Measurements from ENCODE around the gene C1S.
"Not testable (repeated sequence)": the region's sequence is repeated elsewhere in the genome, so short reads cannot be mapped to it uniquely, and the experiment has no call there.

C1S gene

DNA sequence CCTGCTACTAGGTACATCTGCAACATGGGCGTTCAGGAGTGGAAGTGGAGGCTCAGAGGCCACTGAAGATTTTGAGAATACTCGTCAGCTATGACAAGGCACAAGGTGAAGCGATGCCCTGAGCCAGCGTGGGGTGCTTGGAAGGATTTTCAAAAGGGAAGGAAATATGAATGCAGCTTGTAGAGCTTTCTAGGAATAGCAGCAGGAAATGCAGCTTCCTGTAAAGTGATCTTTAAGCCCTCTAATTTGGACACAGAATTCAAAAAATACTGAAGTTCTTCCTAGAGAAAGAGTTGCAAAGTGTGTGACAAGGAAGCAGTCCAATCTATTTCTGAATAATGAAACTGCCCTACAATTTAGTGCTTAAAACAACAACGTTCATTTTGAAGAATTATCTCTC lies 13.2 kb upstream of the C1S start:
- DNase-seq, result no peak

DNA sequence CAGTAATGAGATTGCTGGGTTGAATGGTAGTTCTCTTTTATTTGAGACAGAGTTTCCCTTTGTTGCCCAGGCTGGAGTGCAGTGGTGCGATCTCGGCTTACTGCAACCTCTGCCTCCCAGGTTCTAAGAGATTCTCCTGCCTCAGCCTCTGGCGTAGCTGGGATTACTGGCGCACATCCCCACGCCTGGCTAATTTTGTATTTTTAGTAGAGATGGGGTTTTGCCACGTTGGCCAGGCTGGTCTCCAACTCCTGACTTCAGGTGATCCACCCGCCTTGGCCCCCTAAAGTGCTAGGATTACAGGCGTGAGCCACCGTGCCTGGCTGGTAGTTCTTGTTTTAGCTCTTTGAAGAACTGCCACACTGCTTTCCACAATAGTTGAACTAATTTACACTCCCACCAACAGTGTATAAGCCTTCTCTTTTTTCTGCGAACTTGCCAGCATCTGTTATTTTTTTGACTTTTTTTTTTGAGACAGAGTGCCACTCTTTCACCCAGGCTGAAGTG lies 11.0 kb upstream of the C1S start:
- DNase-seq, result not testable (repeated sequence)

DNA sequence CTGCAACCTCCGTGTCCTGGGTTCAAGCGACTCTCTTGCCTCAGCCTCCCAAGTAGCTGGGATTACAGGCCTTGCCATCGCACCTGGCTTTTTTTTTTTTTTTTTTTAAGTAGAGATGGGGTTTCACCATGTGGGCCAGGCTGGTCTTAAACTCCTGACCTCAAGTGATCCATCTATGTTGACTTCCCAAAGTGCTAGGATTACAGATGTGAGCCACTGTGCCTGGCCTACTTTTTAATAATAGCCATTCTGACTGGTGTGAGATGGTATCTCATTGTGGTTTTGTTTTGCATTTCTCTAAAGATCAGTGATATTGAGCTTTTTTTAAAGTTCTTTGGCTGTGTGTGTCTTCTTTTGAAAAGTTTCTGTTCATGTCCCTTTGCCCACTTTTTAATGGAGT lies 10.5 kb upstream of the C1S start:
- DNase-seq, result not testable (repeated sequence)

DNA sequence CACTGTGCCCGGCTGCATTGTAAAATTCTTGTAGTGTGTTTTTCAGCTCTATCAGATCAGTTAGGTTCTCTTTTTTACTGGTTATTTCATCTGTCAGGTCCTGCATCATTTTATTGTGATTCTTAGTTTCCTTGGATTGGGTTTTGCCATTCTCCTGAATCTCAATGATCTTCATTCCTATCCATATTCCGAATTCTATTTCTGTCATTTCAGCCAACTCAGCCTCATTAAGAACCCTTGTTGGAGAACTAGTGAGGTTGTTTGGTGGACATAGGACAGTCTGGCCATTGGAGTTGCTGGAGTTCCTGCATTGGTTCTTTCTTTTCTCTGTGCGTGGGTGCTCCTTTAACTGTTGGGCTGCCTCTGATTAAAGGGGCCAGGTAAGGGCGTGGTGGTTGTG lies 5.6 kb upstream of the C1S start:
- no peak for DNase-seq

DNA sequence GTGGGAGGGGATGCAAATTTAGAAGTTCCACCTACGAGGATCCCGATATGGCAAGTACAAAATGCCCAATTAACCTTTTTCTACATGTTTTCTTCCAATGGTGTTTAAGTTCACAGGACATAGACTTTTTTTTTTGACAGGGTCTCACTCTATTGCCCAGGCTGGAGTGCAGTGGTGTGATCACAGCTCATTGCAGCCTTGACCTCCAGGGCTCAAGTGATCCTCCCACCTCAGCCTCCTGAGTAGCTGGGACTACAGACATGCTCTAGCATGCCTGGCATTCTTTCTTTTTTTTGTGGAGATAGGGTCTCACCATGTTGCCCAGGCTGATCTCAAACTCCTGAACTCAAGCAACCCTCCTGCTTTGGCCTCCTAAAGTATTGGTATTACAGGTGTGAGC lies 4.8 kb upstream of the C1S start:
- not testable (repeated sequence) for DNase-seq

DNA sequence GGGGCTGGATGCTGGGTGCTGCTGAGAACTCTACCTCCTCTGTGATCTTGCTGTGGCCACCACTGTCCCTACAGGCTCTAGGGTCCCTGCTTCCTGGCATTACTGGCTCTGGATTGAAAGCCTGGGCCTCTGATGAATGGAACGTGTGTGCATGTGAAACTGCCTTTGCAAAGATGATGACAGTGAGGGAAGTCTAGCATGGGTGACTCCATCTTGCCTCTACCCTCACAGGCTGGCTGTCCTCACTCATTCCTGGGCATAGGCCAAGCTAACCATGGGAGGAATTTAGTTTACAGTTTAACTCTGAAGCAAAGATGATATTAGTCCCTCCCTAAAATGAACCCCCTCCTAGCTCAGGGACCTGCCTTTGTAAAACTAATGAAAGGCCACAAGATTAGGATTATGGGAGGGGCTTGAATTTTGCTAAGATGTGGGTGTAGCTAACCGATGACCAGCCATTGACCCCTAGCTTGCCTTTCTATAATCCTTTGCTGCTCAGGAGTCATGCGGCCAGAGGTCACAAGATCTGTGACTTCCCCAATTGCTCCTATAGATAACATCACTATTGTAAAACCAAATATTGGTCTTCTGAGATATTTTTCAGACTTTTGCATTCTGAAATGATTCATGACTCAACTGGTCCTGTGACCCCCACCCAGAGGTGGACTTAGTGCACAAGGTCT lies 2.2 kb upstream of the C1S start:
- DNase-seq, result no peak

DNA sequence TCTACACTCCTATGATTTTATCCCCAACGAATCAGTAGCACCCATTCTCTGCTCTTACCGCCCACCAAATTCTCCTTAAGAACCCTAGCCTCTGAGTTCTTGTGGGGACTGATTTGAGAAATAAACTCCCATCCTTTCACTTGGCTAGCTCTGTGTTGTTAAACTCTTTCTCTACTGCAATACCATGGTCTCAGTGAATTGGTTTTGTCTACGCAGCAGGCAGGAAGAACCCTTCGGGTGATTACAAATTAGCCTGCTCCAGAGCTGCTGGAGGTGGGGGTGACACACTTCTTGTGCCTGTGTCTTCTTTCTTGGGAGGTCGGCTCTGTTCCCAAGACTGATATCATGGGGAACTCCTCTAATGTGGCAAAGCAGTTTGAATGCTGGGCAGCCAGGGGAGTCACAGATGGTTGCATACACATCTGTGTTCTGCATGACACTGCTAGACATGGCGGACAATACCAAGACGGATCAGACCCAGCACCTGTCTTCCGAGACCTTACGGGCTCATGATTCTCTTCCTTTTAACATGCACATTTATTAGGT lies 1.6 kb upstream of the C1S start:
- no peak for DNase-seq

DNA sequence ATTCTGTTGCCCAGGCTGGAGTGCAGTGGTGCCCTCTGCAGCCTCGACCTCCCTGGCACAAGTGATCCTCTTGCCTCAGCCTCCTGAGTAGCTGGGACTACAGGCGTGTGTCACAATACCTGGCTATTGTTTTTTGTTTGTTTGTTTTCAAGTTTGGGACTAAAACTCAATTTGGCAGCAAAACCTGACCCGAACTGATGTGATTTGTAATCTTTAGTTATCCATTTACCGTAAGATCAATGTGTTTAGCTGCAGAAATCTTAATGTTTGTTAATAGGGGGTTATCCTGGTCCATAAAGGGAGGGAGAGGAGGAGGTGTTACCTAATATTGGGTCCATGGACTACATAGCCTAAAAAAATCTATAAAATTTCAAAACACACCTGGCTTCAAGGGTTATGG lies 738 bp upstream of the C1S start:
- DNase-seq, result no peak

DNA sequence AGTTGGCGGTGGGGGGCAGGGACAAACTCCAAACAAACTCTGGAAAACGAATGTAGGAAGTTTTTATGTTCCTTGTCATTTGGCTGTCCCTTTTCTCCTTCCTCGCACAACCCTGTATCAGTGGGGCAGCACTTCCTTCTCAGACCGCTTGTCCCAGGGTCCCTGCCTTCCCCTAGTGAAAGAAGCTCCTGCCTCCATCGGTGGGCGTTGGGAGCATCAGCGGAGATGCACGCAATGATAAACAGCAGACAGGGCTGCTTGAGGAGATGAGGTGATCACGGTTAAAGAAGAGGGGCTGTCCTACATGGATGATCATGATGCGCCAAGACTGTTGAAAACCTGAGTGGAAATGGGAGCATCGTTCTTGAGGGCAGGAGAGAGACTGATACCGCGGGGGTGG lies 620 bp downstream of the C1S start:
- DNase-seq, result no peak

DNA sequence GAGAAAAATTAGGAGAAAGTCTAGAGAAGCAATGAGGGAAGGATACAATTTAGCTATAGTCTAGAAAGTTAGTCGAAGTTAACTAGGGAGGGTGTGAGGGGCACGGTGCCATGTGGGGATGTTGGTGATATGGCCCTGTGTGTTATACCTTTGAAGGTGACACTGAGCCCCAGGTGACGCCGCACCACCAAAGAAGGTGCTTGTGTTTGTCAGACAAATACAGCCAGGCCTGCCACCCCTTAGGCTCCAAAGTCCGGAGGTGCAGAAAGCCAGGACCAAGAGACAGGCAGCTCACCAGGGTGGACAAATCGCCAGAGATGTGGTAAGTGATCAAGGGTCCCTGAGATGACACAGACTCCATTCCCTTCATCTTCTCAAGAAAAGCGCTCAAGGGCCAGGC lies 1.1 kb downstream of the C1S start:
- DNase-seq, result no peak

DNA sequence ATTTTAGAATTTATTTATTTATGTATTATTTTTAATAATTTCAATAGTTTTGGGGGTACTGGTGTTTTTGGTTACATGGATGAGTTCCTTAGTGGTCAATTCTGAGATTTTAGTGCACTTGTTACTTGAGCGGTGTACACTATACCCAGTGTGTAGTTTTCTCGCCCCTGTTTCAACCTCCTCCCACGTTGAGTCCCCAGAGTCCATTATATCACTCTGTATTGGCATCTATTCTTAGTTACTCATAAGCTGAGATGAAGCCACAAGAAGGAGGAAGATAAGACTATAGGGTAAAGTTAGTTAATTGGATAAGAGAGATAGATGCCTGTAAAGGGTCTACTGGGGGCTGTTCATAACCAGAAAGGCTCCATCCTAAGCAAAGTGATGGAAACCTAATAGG lies 4.0 kb downstream of the C1S start:
- DNase-seq, result no peak

DNA sequence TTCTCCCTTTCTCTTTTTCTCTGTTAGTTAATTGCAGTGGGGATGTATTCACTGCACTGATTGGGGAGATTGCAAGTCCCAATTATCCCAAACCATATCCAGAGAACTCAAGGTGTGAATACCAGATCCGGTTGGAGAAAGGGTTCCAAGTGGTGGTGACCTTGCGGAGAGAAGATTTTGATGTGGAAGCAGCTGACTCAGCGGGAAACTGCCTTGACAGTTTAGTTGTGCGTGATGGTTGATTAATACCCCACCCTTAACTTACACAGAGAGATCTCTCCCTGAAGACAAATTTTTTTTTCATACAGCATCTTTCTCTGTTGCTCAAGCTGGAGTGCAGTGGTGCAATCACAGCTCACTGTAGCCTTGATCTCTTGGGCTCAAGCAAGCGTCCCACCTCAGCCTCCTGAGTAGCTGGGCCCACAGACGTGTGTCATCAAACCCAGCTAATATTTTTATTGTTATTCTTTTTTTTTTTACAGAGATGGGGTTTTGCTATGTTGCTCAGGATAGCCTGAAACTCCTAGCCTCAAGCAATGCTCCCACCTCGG lies 4.6 kb downstream of the C1S start:
- DNase-seq, result no peak

DNA sequence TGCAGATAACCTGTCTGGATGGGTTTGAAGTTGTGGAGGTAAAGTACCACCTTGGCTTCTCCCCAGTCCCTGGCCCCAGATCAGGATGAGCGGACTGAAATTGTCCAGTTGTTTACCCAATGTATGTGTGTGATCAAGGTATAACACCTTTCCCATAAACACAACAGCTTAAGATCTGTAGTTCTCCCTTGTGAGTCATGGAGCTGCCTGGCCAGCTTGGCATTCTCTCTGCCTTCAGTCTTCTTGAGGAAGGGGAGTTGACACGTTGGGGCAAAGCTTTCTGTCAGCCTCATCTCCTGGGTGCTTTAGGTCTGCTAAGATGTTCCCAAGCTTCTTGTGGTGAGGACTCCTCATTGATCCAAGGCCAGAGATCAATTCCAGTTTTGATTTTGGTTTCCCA lies 6.1 kb downstream of the C1S start:
- no peak for DNase-seq

DNA sequence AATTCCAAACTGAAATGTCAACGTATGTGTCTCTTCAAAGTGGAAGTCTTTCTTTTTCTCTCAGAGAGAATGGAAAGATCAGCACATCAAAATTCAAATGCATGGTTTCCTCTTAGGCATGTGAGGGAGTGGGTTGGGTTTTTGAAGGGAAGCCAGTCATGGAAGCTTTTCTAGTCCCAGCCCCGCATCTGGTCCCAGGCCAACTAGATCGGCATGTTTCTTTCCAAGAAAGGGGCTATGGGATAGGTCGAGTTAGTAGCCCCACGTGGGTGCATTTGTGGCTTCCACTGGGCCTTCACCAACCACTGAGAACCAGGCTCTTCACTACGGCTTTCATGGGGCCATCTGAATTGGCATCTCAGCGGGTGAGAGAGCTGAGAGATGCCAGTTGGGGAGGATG lies 6.6 kb downstream of the C1S start:
- DNase-seq, result no peak

DNA sequence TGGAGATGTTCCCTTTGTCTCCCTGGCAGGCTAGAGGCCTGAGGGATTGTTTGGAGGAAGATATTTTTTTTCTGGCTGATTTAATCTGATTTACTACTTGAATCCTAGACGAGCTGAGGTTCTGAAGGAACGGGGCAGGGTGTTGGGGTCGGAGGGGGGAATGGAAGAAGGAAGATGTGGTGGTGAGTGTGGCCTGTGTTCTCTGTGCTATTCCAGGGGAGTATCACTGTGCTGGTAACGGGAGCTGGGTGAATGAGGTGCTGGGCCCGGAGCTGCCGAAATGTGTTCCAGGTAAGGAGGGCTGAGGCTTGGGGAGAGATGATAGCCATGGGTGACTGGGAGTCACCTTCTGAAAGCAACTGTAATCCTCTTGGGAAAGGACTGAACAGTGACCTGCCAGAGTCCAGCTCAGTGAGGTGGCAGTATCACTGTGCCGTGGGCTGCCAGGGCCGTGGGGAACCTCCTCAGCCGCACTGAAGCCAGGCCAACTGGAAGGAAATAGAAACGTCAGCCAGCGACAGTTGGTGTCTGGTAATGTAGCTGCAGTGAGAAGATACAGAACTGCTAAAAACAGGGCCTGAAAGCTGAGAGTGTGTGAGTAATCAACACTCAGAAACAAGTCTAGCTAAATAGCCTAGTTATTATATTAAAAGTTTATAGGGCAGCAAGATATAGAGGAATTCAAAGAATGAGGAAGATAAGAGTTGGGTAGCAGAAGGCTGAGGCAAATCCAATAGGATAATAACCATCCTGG lies 7.9 kb downstream of the C1S start:
- DNase-seq, result no peak

DNA sequence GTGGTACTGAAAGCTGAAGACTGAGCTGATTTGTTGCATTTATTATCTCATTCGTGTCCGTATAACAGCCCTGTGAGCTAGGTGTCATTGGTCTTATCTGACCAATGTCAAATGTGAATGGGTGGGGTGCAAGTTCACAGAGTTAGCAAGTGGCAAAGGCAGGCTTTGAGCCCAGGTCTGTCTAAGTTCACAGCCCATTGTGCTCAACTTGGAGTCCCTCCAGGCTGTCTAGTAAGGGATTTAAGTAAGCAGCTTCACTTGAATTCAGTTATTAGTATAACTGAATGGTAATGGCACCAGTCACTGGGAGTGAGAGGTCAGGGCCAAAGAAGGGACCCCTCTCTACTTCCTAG lies 8.5 kb downstream of the C1S start:
- DNase-seq, result no peak

DNA sequence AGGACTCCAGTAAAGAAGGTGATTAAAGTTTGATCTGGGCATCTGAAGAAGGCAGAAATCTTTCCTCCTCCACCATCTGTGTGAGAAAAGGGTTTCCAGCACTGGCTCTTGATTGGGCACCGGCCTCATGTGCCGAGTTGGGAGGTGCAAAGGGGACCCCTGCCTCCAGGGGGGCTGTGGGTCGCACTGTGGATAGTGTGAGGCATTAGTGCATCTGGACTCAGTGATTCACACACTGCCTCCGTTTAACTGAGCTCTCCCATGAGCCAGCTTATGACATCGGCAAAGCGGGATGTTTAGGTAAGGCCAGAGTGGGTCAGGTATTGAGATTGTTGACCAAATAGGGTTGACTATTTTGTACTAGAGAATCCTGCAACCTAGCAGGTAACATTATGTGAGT lies 8.9 kb downstream of the C1S start:
- DNase-seq, result no peak

DNA sequence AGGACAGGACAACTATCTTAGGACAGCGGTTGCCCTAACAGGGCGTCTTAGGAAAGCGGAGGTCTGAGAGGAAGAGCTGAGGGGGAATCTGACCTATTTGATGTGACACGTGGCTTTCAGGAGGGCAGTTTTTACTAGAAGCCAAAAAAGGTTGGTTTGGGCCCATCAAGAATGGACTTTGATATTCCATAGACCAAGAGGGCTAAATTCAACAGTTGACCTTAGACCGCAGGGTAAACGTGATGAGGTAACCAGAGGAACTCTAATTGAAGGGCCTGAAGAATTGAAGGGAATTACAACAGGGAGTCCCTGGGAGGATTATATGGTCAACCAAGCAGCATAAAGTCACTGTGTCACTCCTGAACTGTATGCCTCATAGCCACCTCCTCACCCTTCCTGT lies 11.5 kb downstream of the C1S start:
- no peak for DNase-seq

DNA sequence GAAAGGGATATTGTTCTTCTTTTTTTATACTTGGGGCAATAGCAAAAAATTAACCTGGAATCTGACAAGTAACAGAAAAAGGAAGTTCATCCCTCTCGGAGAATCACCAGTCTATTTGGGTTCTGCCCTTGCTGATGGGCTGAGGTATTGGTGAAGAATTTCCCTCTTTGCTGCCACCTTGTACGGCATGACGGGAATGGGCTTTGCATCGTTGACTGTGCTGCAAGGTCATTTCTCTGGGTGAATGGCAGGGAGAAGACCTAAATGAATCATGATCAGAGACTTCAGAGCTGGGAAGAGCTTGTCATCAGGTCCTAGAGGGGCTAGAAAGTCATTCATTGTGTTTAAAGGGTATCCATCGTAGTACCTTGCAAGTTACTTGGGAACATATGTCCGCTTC lies 12.0 kb downstream of the C1S start:
- no peak for DNase-seq

DNA sequence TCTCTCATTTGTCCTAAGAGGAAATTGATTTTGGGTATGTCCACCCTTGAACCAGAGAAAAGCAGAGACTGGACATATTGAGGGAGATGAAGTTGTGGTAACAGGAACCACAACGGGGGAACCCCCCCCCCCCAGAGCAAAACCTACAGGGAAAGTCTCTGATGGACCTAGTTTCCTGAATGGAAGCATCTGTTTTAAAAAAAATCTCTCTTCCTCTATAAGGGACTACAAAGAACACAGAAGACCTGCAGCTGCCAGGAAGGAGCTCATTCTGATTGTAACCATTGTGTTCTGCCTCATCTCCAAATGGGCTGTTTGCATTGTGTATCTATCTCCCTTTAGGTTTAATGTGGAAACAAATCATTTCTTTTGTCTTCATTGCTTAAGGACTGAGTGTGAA lies 13.4 kb downstream of the C1S start:
- DNase-seq, result no peak

DNA sequence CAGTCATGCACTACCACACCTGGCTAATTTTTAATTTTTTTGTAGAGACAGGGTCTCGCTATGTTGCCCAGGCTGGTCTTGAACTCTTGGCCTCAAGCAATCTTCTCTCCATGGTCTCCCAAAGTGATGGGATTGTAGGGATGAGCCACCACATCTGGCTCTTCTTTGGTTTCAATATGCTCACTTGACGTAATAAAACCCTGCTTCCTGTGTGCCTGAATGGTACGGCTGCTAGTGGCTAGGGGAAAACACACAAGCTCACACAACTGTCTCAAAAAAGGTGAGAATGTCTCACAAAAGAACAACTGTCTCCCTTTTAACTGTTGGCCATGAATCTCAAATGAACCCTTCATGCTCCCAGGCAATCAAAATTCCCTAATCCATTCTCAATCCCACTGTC lies 15.0 kb downstream of the C1S start:
- no peak for DNase-seq

DNA sequence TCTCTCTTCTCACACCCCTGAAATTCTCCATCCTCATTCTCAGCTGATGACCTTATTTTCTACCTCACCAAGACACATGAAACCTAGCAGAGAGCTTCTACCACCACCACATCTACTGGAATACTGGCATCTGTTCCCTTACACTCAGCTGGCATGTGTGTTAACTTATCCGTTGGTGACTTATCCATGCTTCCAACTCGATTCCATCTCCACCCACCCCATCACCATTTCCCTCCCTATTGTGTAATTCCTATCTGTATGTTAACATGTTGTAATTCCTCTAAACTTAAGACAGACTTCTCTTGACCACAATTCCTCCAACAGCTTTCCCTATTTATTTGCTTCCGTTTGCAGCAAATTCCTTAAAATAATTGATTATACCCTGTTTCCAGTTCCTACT lies 15.4 kb downstream of the C1S start:
- DNase-seq, result no peak

DNA sequence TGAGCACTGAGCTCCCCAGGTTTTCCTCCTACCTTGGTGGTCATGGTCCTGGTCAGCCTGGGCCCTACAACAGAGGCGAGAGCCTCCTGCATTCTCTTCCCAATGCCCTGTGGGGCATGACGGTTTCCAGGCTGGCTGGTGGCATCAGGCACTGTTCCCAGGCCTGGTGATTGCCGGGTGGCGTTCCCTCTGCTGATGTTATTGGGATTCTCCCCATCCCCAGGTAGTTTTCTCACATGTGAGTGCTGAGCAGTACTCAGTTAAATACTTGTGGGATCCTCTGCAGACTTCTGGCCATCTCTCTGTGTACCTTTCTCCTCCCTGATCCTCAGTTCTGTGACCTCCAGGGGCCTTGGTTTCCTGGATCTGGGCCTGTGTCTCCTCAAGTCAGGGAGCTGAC lies 16.0 kb downstream of the C1S start:
- no peak for DNase-seq

DNA sequence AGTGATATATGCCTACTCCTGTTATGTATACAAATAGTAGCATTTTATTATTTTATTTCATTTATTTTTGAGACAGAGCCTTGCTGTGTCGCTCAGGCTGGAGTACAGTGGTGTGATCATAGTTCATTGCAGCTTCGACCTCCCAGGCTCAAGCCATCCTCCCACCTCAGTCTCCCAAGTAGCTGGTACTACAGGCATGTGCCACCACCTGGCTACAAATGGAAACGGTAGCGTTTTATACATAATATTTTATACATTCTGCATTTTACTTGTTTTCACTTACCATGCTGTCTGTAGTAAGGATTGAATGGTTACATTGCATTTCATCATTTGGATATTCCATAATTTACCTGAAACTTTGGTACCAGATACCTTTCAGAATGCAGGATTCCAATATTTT lies 17.6 kb downstream of the C1S start:
- no peak for DNase-seq

DNA sequence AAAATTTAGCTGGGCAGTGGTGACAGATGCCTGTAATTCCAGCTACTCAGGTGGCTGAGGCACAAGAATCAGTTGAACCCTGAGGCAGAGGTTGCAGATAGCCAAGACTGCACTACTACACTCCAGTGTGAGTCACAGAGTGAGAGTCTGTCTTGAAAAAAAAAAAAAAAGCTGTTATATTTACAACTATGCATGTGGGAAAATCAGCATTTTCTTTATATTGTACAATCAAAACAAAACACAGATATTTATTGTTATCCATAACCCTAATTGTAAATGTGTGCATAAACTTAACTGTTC lies 19.3 kb downstream of the C1S start:
- DNase-seq, result no peak

All from CD4-positive, alpha-beta T cell treated with Interleukin-4 for 1 hour (primary cell).